ENCODE results near the gene AIM2.

GRCh38 chr1:159065106-159065505 is 11.5 kb downstream of the AIM2 start:
- no peak for TF ChIP-seq CTCF (optimal IDR thresholded peaks at IDR 0.05 in 1 of 3, IDR thresholded peaks at IDR 0.05 in 1 of 3, conservative IDR thresholded peaks at IDR 0.05 in 1 of 3; ENCODE audit: extremely low read depth in 1 of 3, insufficient read depth in 2 of 3, low read length in 3 of 3)
- no peak for TF ChIP-seq EZH2 (IDR thresholded peaks at IDR 0.05; ENCODE audit: low read length)
